Measurements from ENCODE around the gene FKBP15. TPM values are rescaled to one million over a fixed set of nuclear protein-coding genes. Genes with fewer than 3 reads are reported as not detected.

Gene FKBP15
- total and polyA plus RNA-seq, 2 experiments from 2014 or later: 7.9 to 14.9 TPM

DNA sequence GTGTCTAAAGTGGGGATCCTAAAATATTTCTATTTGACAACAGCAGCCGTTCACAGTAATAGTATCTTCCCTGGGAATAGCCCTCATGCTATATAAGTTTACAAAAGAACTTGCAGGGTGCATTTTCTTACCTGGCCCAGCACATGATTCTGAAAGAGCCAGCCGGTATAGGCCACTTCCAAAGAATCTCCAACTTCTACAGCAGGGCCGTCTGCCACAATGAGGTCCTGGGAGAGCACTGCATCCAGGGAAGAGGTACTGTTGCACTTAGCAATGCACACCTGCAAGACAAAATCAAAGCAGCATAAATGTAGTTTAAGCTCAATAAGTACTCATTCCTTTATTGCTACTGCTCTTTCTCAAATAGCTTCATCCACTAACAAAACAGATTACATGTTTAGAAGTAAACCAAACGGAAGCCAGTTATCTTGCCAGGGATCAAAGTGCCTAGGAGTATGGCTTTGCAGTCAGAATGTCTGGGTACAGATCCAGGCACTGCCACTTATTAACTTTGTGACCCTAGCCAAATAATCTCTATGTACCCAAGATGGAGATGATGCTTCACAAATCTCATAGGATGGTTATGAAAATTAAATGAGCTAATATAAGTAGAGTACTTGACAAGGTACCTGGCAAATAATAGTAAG lies 21.3 kb downstream of the FKBP15 start (continued):
- no peak for TF ChIP-seq ZNF462 (CRISPR knock-in tag; IDR thresholded peaks at IDR 0.05)
- TF ChIP-seq ETS1 (IDR thresholded peaks at IDR 0.05): no peak
- TF ChIP-seq POLR2AphosphoS5 (IDR thresholded peaks at IDR 0.05; ENCODE audit: low read depth): no peak
- TF ChIP-seq NANOG (IDR thresholded peaks at IDR 0.05; ENCODE audit: borderline replicate concordance): no peak
- no peak for TF ChIP-seq EZH2phosphoT487 (IDR thresholded peaks at IDR 0.05; ENCODE audit: unreplicated experiment)
- TF ChIP-seq JUNB (IDR thresholded peaks at IDR 0.05; ENCODE audit: unreplicated experiment): no peak
- no peak for TF ChIP-seq ZNF331 (CRISPR knock-in tag; IDR thresholded peaks at IDR 0.05; ENCODE audit: low read depth)
- no peak for TF ChIP-seq CREB1 (CRISPR knock-in tag; IDR thresholded peaks at IDR 0.05; ENCODE audit: low read depth)

DNA sequence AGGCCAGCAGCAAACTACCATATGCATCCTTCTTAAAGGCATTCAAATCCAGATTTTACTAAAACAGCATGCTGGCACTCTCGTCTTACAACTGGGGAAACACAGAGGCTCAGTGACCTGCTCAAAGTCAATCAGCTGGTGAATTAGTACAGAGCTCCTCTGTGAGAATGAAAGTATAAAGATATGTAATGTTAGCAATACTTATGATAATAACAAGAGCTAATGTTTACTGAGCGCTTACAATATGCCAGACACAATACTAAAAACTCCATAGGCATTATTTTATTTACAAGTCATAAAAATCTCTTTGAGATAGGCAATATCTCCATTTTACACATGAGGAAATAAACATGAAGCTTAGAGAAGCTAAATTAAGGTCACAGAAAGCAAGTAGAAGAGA lies 28.6 kb downstream of the FKBP15 start:
- H3K27me3 ChIP-seq (ENCODE audit: insufficient read depth): no peaks in the 10 kb centered on the region
- Mint-ChIP-seq H3K4me1 (no peaks in the 10 kb centered on the region), H3K27me3 (ENCODE audit: insufficient read depth, low read depth, poor library complexity) (no peaks in the 10 kb centered on the region), H3K4me3 (no peak overlapping the region), H3K36me3 (ENCODE audit: low read depth) (peaks cover 16% of the 10 kb centered on the region; the same call in 2 of the 3 replicates), H3K9me3 (no peaks in the 10 kb centered on the region), H3K27ac (no peak overlapping the region)
- DNase-seq (ENCODE audit: low spot score): no peak
- no peaks in the 10 kb centered on the region for H3K4me1 ChIP-seq (ENCODE audit: insufficient read depth)
- H3K79me2 ChIP-seq (replicated peaks; ENCODE audit: insufficient read depth): no peaks in the 10 kb centered on the region
- peaks cover 4% of the 10 kb centered on the region for H4K20me1 ChIP-seq (replicated peaks; ENCODE audit: insufficient read depth)
- H2AFZ ChIP-seq: no peak overlapping the region
- no peak overlapping the region; the same call in 1 of the 2 replicates for H3K27ac ChIP-seq (ENCODE audit: low read depth)
- no peak overlapping the region for H3K4me2 ChIP-seq
- ATAC-seq: no peak
- no peak overlapping the region for H3K4me3 ChIP-seq
- peaks cover 8% of the 10 kb centered on the region; the same call in 1 of the 2 replicates for H3K36me3 ChIP-seq (ENCODE audit: insufficient read depth)
- H3F3A ChIP-seq (replicated peaks; ENCODE audit: low read depth): no peaks in the 10 kb centered on the region
- no peaks in the 10 kb centered on the region for H3K9me2 ChIP-seq (ENCODE audit: insufficient read depth)
- no peak for TF ChIP-seq ETS1 (IDR thresholded peaks at IDR 0.05)

Data from GM23338 (cell line).